RWPE2 (cell line): Measurements from ENCODE around the gene ACTL10.

Experiments used
- ATAC-seq: fragments of 200-7000 bp; cut with Tn5 transposase; 3 replicates; pipeline ENCODE4 v1.9.1; 2021; ENCODE audit warnings: low read depth
- DNase-seq: peaks from one replicate; pipeline ENCODE4 v3.0.0-alpha.2; 2020; ENCODE audit warnings: low spot score
- H3K27ac ChIP-seq: fragments of 450-650 bp; 2 replicates; pipeline ENCODE4 v1.5.1; 2017; ENCODE audit warnings: mild to moderate bottlenecking; ENCODE audit not compliant: poor library complexity, severe bottlenecking
- H3K27me3 ChIP-seq: fragments of 250-450 bp; sonication (Bioruptor Pico); 2 replicates; pipeline ENCODE4 v1.5.1; 2021; ENCODE audit warnings: mild to moderate bottlenecking, moderate library complexity; ENCODE audit not compliant: insufficient read depth, poor library complexity, severe bottlenecking
- H3K36me3 ChIP-seq: fragments of 250-450 bp; sonication (Bioruptor Pico); 2 replicates; pipeline ENCODE4 v1.5.1; 2020; ENCODE audit warnings: low read depth, mild to moderate bottlenecking, moderate library complexity
- H3K4me1 ChIP-seq: fragments of 250-450 bp; sonication (Bioruptor Pico); 2 replicates; pipeline ENCODE4 v1.5.1; 2021; ENCODE audit warnings: mild to moderate bottlenecking, moderate library complexity; ENCODE audit not compliant: insufficient read depth, poor library complexity, severe bottlenecking
- H3K4me3 ChIP-seq: fragments of 250-450 bp; sonication (Bioruptor Pico); 2 replicates; pipeline ENCODE4 v1.5.1; 2021; ENCODE audit warnings: mild to moderate bottlenecking, moderate library complexity; ENCODE audit not compliant: severe bottlenecking
- H3K9me3 ChIP-seq: fragments of 250-450 bp; sonication (Bioruptor Pico); 2 replicates; pipeline ENCODE4 v1.5.1; 2021; ENCODE audit warnings: mild to moderate bottlenecking, moderate library complexity; ENCODE audit not compliant: severe bottlenecking
- TF ChIP-seq, protein P1 (sequence below): fragments of 450-650 bp; IDR thresholded peaks from one replicate; pipeline ENCODE4 v1.5.1; 2017; ENCODE audit warnings: mild to moderate bottlenecking, moderate library complexity; ENCODE audit not compliant: poor library complexity, severe bottlenecking

ACTL10 gene

DNA sequence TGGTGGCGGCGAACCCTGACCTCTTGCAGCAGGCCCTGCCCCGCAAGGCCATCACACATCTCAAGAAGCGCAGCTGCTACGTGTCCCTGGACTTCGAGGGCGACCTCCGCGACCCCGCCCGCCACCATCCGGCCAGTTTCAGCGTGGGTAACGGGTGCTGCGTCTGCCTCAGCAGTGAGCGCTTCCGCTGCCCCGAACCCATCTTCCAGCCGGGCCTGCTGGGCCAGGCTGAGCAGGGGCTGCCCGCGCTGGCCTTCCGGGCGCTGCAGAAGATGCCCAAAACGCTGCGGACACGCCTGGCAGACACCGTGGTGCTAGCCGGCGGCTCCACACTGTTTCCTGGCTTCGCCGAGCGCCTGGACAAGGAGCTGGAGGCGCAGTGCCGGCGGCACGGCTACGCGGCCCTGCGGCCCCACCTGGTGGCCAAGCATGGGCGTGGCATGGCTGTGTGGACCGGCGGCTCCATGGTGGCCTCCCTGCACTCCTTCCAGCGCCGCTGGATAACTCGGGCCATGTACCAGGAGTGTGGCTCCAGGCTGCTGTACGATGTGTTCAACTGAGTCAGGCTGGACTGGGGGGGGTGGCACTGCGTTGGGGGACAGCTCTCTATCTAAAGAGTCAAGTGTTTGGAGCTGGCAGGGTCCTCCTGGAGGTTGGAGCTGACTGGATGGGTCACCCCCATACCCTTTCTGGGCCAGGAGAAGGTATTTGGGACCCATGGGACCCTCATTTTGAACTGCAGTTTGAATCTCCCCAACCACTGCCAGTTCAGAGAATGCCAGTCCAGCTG is 1.1 kb downstream of the ACTL10 start:
- H3K9me3 ChIP-seq: no peaks in the 10 kb centered on the region
- no peaks in the 10 kb centered on the region for H3K27me3 ChIP-seq
- H3K4me1 ChIP-seq: peaks cover 3% of the 10 kb centered on the region
- peaks cover 9% of the 10 kb centered on the region for H3K36me3 ChIP-seq
- TF ChIP-seq, protein P1, sequence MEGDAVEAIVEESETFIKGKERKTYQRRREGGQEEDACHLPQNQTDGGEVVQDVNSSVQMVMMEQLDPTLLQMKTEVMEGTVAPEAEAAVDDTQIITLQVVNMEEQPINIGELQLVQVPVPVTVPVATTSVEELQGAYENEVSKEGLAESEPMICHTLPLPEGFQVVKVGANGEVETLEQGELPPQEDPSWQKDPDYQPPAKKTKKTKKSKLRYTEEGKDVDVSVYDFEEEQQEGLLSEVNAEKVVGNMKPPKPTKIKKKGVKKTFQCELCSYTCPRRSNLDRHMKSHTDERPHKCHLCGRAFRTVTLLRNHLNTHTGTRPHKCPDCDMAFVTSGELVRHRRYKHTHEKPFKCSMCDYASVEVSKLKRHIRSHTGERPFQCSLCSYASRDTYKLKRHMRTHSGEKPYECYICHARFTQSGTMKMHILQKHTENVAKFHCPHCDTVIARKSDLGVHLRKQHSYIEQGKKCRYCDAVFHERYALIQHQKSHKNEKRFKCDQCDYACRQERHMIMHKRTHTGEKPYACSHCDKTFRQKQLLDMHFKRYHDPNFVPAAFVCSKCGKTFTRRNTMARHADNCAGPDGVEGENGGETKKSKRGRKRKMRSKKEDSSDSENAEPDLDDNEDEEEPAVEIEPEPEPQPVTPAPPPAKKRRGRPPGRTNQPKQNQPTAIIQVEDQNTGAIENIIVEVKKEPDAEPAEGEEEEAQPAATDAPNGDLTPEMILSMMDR: peak; percentile 100
- ATAC-seq (peak; percentile 53), DNase-seq (peak; percentile 95)
- peak overlapping the region; percentile 39 for H3K4me3 ChIP-seq
- peak overlapping the region; percentile 44 for H3K27ac ChIP-seq

DNA sequence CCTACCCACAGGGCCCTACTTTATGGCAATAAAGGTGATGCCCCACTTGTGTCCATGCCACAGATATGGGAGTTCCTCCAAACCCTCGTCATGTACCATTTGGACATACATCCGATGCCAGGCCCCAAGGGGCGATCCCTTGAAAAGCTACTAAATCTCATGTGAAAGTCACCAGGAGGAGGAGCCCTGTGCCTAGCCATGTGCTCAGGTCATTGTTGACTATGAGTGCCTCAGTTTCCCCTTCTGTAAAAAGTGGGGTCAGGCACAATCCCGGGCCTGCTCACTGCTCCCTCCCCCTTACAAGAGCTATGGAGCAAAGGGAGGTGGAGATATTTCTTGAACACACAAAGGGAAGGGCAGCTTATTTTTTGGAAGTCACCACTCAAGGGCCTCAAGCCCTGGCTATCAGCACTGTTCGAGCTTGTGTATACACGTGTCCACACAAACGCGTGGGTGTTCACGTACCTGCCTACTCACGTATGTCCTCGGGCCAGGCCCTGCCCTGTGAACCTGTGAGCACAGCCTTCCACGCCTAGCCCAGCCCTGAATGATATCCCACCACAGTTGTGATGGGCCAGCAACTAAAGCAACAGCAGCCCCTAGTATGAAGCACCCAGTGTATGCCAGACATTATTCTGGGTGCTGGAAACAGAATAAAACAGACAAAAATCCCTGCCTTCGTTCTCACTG is 1.9 kb downstream of the ACTL10 start:
- Histone ChIP-seq H3K27ac (no peak overlapping the region), H3K36me3 (peaks cover 9% of the 10 kb centered on the region), H3K4me3 (no peak overlapping the region), H3K27me3 (no peaks in the 10 kb centered on the region), H3K4me1 (peaks cover 3% of the 10 kb centered on the region), H3K9me3 (no peaks in the 10 kb centered on the region)
- no peak for ATAC-seq
- TF ChIP-seq, protein P1: no peak
- DNase-seq: peak; percentile 83

DNA sequence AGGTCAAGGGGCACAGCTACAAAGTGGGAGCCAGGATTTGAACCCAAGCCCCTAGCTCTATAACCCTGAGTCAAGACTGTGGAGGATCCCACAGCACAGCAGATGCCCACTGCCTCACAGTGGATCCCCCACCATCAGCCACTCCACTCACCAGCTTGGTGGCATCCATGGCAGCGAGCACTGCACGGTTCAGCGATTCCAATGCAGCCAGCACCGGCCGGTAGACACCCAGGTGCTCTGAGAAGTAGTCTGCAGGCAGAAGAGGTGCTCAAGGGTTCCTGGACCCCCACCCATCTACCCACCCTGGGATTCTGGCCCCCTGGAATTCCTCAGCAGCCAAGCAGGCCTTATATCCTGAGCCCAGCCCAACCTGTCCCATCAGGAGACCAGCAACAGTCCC is 2.5 kb downstream of the ACTL10 start:
- no peaks in the 10 kb centered on the region for H3K27me3 ChIP-seq
- H3K4me3 ChIP-seq: no peak overlapping the region
- peak; percentile 78 for DNase-seq
- no peaks in the 10 kb centered on the region for H3K9me3 ChIP-seq
- H3K27ac ChIP-seq: no peak overlapping the region
- peaks cover 3% of the 10 kb centered on the region for H3K4me1 ChIP-seq
- TF ChIP-seq, protein P1: no peak
- no peak for ATAC-seq
- peaks cover 9% of the 10 kb centered on the region for H3K36me3 ChIP-seq

DNA sequence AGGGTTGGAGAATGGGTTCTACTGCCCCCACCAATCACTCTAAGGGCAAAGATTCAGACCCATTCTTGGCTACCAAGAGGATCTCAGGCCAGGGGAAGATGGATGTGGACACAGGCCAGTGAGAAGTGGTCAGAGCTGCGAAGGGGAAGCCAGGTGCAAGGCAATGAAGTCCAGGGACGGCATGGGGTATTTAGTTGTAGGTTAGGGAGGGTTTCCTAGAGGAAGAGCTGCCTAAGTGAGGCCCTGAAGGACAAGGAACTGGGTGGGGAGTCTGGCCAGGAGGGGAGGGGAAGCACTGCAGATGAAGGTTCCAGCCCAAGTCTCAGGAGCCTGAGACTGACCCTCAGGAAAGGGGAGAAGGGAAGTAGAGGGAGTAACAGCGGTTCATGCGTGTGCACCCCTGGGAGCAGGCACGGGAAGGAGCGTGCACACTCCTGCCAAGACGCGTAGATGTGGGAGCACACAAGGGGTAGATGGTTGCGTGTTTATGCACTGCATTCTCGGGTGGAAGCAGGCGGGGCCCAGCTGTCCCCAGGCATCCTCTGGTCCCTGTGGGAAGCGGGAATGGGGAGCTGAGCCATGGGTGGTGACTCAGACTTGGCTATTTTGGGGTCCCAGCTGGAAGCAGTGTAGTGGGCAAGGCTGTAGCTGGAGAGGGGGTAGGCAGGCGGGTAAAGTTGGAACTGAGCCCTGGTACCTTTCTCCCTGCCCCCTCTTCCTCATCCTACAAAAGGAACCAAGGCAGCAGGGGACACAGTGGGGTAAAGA is 3.3 kb downstream of the ACTL10 start:
- DNase-seq: peak; percentile 76
- Histone ChIP-seq H3K4me3 (no peak overlapping the region), H3K27me3 (no peaks in the 10 kb centered on the region), H3K9me3 (no peaks in the 10 kb centered on the region), H3K36me3 (peaks cover 9% of the 10 kb centered on the region), H3K27ac (no peak overlapping the region), H3K4me1 (peaks cover 3% of the 10 kb centered on the region)
- ATAC-seq: no peak
- TF ChIP-seq, protein P1: no peak
